Kidney glomerular epithelial cell (primary cell): Measurements from ENCODE around the gene LLCFC1.
"Not testable (repeated sequence)": the region's sequence is repeated elsewhere in the genome, so short reads cannot be mapped to it uniquely, and the experiment has no call there.

Experiments used
- DNase-seq: peaks from one replicate; lab custom pipeline; 2025; lab: John Stamatoyannopoulos, UW

Gene LLCFC1

DNA sequence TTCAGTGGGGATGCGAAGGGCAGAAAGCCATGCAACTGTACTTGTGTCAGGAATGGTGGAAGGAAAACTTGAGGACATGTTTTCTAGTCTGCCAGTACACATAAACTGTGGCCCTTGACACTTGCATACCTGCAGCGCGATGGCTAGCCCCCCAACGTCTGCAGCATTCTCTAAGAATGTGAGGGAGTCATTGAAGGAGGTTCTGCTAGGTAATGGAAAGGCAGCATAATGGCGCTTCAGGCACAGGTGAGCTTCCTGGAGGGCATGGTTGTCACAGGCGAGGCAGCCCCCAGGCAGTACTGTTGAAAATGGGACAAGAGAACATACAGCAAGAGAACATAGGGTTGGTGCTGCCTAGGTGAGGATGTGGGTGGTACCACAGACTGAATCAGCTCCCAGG, 3.5 kb downstream of the LLCFC1 start:
- no peak for DNase-seq

DNA sequence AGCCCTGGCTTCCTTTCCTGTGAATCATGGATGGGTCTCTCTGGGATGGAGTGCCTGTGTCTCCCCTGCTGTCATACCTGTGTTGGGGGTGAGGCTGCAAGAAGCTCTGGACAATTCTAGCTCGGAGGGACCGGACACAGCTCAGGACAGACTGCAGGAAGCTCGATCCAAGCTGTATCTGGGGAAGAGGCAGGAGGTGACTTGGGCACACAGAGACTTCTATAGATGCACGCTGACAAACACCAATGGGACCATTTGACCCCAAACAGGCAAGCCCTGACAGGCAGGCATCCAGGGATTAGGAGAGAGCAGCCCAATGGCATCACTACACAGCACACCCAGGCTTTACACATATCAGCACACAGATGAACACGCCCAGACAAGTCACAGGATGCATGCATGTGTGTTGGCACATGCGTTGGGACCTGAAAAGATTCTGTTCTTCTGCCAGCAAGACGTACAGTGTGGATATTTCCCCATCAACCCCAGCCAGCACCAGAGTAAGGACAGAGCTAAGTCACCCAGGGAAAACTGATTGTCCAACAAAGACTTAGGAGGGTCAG, 4.5 kb downstream of the LLCFC1 start:
- no peak for DNase-seq

DNA sequence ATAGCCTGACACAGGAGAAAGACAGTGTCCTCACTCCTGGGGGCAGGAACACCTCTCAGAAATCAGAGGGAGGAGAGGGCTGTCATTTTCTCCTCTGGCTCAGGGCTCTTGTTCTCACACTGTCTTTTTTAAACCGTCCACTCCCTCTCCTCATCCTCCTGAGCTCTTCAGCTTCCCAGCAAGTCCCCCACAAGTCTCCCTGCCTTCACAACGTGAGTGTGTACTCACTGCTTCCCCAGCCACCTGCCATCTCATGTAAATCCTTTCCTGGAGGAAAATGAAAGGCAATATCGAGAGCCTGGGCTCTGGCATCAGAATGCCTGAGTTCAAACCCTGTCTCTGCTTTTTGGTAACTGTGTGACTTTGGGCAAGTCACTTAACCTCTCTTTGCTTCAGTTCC, 5.7 kb downstream of the LLCFC1 start:
- no peak for DNase-seq

GRCh38 chr7:142948603-142949002, 9.3 kb downstream of the LLCFC1 start:
- no peak for DNase-seq

- DNase-seq, result no peak
Measured at GRCh38 chr7:142950235-142950634, 11.0 kb downstream of the LLCFC1 start.

DNA sequence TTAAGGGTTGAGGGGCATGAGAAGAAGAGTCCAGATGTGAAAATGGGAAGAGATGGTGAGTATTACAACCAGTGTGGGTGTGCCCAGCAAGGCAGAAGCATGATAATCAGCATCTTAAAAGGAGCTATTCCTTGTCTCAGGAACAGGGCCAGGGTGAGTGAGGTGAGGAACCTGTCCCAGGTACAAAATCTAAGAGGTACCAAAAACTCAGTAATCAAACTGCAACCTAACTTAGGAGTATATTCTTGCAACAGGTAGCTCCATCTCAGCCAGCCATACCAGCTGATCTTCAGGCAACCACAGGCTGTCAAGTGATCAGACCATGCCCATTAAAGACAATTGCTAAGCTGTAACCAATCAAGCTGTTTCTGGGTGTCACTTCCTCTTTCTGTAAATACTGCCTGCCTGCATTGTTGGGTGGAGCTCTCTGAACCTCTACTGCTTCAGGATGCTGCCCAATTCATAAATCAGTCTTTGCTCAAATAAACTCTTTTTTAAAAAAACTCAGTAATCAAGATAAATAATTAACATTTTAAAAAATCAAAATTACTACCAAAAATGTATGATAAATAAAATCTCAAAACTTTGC, 15.5 kb downstream of the LLCFC1 start:
- no peak for DNase-seq

DNA sequence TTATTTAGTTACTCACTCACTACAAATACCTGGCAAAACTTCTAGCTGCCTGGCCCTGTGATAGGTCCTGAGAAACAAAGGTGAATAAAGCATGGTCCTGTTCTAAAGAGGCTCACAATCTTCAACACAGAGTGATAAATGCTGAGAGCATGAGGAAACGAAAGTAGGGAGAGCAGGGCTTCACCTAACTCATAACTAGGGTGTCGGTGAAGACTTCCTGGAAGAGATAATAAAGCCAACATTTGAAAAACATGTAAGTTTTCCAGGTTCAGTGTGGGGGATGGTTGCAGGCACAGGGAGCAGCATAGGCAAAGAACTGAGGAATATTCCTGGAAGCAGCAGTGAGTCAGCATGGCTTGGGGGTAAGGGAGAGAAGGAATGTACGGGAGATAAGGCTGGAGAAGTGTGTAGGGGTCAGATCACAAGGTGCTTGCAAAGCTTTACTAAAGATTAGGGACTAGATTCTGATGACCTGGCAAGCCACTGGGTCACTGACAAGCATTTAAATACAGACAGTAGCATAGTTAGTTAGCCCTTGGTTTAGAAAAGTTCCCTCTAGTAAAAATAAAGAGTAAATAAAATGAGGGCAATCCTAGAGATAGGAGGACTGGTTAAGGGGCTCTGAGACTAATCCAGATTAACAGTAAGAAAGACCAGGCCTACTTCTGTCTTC, 17.8 kb downstream of the LLCFC1 start:
- peak; percentile 32 for DNase-seq

GRCh38 chr7:142957723-142958122, 18.4 kb downstream of the LLCFC1 start:
- DNase-seq, result no peak

GRCh38 chr7:142959202-142959601, 19.9 kb downstream of the LLCFC1 start:
- no peak for DNase-seq

GRCh38 chr7:142960955-142961512, 21.8 kb downstream of the LLCFC1 start:
- no peak for DNase-seq

- no peak for DNase-seq
Measured at GRCh38 chr7:142961595-142961972, 22.3 kb downstream of the LLCFC1 start.

DNA sequence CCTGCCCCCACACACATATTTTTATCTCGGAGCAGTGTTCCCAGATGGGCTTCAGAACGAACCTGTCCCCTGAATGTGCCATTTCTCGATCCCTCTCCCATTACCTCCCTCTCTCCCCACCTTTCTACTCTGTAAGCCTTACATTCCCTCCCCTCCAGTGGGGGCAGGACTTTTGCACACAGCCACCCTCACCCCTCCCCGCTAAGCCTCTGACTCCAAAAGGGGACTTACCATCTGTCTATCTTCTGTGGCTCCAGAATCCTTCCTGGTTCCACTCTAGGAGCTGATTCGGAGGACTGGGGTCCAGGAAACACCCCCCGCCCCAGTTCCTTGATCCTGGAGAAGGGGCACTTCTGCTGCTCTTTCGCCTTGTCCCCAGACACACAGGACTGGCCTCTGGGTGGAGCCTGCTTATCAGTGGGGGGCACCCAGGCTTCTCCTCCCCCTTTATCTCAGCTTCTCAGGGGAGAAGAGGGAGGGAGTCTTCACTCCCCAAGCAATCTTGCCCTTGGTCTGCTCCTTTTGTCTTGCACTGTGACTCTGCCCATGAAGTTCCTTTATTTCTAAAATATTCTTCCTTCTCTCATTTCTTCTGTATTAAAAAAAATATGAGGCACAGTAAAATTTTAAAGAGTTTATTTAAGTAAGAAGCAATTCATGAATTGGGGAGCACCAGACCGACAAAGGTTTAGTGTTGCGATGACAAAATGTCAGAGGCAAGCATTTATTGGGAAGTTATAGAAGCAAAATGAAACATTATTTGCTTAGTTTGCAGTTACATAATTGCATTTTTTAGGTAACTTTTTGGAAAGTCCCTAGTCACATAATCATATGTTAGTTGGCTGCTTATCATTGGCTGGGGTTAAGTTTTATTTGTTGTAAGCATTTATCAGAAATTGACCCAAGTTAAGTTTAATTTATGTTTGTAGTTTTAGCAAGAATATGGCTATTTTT, 23.0 kb downstream of the LLCFC1 start, which contains the start of gene KEL:
KEL (minus strand) TSS at position 391 of the 954 bp plus-strand sequence; CDS start at position 234, 157 bp downstream.
- DNase-seq, result no peak

DNA sequence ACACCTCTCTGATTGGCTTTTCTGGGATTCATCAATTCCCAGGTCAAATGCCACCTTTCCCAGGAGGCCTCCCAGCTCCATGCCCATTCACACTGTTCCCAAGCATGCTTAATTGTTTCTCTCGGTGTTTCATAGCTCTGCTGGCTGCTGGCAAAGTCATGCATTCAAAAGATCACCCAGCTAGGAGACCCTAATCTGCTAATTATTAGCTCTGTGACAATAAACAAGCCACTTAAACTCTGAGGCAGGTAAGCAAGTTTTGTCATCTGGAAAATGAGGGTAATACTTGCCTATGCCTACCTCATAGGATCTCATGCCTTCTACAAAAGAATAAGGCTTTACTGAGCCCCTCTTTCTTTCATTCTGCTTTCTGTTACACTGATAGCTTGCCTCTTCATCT, 23.7 kb downstream of the LLCFC1 start:
- no peak for DNase-seq

DNA sequence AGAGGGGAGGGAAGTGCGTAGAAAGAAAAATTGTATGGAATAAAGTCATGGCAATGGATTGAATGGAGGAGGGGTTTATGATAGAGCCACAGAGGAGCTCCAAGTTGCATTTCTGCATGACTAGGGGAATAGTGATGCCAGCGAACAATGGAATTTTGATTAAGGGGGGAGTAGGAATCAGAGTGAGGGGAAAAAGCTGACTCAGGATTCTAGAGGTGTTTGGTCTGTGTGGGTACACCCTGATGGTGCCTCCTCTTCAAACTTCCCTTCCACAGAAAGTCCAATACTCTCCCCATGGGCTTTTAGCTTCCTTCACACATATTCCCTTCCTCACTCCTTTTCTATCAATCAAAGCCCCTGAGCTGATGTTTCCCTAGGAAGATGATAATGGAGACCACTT, 24.7 kb downstream of the LLCFC1 start:
- DNase-seq, result no peak

GRCh38 chr7:142964502-142965246, 25.4 kb downstream of the LLCFC1 start:
- DNase-seq, result no peak

- DNase-seq, result no peak
Measured at GRCh38 chr7:142968229-142968628, 28.9 kb downstream of the LLCFC1 start.

DNA sequence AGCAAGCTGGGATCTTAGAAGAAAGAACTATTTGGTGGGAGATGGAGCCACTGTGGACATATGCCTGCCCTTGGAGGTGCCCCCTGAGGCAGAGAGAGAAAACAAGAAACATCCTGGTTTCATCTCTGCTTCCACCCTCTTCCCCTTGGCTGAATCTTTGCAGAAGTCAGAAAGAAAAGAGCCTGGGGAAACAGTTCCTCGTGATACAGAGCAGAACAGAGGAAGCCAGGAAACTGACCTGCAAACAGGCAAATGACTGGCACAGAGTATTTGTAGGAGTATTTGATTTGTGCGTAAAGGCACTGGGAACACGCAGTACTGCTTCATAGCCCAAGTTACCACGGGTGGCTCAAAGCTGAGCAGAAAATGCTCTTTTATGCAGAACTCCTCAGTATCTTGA, 29.9 kb downstream of the LLCFC1 start:
- no peak for DNase-seq

- no peak for DNase-seq
Measured at GRCh38 chr7:142974626-142975025, 35.3 kb downstream of the LLCFC1 start.

DNA sequence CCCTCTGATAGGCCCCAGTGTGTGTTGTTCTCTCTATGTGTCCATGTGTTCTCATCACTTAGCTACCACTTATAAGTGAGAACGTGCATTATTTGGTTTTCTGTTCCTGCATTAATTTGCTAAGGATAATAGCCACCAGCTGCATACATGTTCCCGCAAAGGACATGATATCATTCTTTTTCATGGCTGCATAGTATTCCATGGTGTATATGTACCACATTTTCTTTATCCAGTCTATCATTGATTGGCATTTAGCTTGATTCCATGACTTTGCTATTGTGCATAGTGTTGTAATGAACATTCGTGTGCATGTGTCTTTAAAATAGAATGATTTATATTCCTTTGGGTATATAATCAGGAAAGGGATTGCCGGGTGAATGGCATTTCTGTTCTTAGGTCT, 39.1 kb downstream of the LLCFC1 start:
- DNase-seq, result not testable (repeated sequence)

DNA sequence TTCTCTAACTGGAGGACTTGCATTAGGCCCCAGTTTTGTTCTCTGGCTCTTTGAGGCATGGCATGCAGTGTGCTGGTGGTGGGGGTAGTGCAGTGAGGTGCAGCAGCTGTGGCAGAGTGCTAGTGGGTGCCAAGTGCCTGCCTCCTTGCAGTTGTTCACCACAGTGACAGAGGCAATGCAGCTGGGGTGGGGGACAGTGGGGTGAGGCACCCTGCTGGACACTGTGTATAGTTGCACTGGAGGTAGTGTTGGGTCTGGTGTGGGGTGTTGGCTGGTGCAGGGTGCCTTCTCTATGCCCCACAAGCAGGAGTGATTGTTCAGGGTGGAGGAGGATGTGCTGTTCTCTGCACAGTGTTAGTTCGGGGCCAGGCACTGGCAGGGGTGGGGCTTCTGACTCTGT, 44.5 kb downstream of the LLCFC1 start:
- no peak for DNase-seq

DNA sequence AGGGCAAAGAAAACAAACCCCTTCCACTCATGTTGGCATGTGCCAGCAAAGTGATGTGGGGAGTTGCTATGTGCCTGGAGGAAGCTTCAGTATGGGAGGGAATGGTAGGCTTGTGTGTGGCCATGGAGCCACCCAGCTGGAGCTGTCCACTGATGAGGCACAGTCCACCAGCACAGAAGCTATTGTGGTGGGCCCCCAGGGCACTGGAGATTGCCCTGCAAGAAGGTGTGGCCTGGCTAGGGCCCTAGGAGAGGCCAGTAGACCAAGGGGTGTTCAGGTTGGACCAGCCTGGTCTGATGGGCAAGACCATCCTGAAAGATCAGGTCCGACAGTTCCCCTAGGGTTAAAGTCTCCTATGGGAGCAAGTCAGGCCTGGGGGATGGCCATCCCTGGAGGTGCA, 45.0 kb downstream of the LLCFC1 start:
- DNase-seq, result no peak
